GM21786 (cell line): Measurements from ENCODE around the gene CHRNB1.

Experiments used
- ATAC-seq: cut with Tn5 transposase; IDR thresholded peaks from one replicate; pipeline ENCODE4 v1.9.1; 2021; ENCODE audit not compliant: unreplicated experiment

The CHRNB1 gene

GRCh38 chr17:7483255-7484066, 38.6 kb downstream of the CHRNB1 start:
- ATAC-seq = peak; percentile 28

GRCh38 chr17:7484067-7484918, 39.4 kb downstream of the CHRNB1 start, which contains the start of gene POLR2A:
POLR2A (plus strand) TSS chr17:7484366.
- peak; percentile 57 for ATAC-seq

GRCh38 chr17:7484919-7485377, 40.1 kb downstream of the CHRNB1 start:
- ATAC-seq = no peak

GRCh38 chr17:7486181-7486580, 41.3 kb downstream of the CHRNB1 start:
- ATAC-seq = no peak

GRCh38 chr17:7490144-7490543, 45.3 kb downstream of the CHRNB1 start:
- no peak for ATAC-seq

GRCh38 chr17:7491583-7491982, 46.7 kb downstream of the CHRNB1 start:
- ATAC-seq = no peak

GRCh38 chr17:7493941-7494340, 49.1 kb downstream of the CHRNB1 start:
- ATAC-seq = no peak

GRCh38 chr17:7495906-7496434, 51.1 kb downstream of the CHRNB1 start:
- ATAC-seq = no peak

- no peak for ATAC-seq
These were observed 51.8 kb downstream of the CHRNB1 start for GRCh38 chr17:7496470-7497183.

- ATAC-seq = no peak
These were observed 52.4 kb downstream of the CHRNB1 start for GRCh38 chr17:7497228-7497627.

- no peak for ATAC-seq
These were observed 52.8 kb downstream of the CHRNB1 start for GRCh38 chr17:7497636-7498035.

- no peak for ATAC-seq
These were observed 54.3 kb downstream of the CHRNB1 start for GRCh38 chr17:7499161-7499560.

GRCh38 chr17:7501729-7502128, 56.9 kb downstream of the CHRNB1 start:
- no peak for ATAC-seq

GRCh38 chr17:7502171-7502847, 57.4 kb downstream of the CHRNB1 start:
- no peak for ATAC-seq

GRCh38 chr17:7502987-7503386, 58.1 kb downstream of the CHRNB1 start:
- ATAC-seq = no peak

GRCh38 chr17:7503521-7503920, 58.7 kb downstream of the CHRNB1 start:
- ATAC-seq = no peak
